Activated T-cell treated with anti-CD3 and anti-CD28 coated beads for 1 hour (primary cell): ENCODE measurements around the gene TACR1.

Source experiments
- DNase-seq: peaks from one replicate; pipeline ENCODE4 v3.0.0-alpha.2; 2020; ENCODE audit warnings: low read depth

TACR1 gene

GRCh38 chr2:75047189-75047991, 151.9 kb downstream of the TACR1 start:
- DNase-seq = no peak

GRCh38 chr2:75045526-75046050, 153.7 kb downstream of the TACR1 start:
- DNase-seq = no peak

GRCh38 chr2:75044291-75044690, 155.0 kb downstream of the TACR1 start:
- no peak for DNase-seq

- no peak for DNase-seq
These were observed 156.5 kb downstream of the TACR1 start for GRCh38 chr2:75042823-75043222.

GRCh38 chr2:75041731-75042600, 157.4 kb downstream of the TACR1 start:
- no peak for DNase-seq

GRCh38 chr2:75041226-75041625, 158.1 kb downstream of the TACR1 start:
- DNase-seq = no peak

GRCh38 chr2:75035444-75036353, 163.6 kb downstream of the TACR1 start:
- no peak for DNase-seq

- no peak for DNase-seq
These were observed 165.8 kb downstream of the TACR1 start for GRCh38 chr2:75033516-75033915.

- DNase-seq = no peak
These were observed 167.2 kb downstream of the TACR1 start for GRCh38 chr2:75031906-75032803.

GRCh38 chr2:75031171-75031570, 168.1 kb downstream of the TACR1 start:
- DNase-seq = no peak

- no peak for DNase-seq
These were observed 168.9 kb downstream of the TACR1 start for GRCh38 chr2:75030218-75031009.

- no peak for DNase-seq
These were observed 171.4 kb downstream of the TACR1 start for GRCh38 chr2:75027886-75028285.

- DNase-seq = no peak
These were observed 173.5 kb downstream of the TACR1 start for GRCh38 chr2:75025633-75026380.

- no peak for DNase-seq
These were observed 174.1 kb downstream of the TACR1 start for GRCh38 chr2:75025216-75025615.

GRCh38 chr2:75023666-75024455, 175.5 kb downstream of the TACR1 start:
- DNase-seq = no peak

- DNase-seq = no peak
These were observed 176.8 kb downstream of the TACR1 start for GRCh38 chr2:75022516-75022915.

- DNase-seq = no peak
These were observed 177.6 kb downstream of the TACR1 start for GRCh38 chr2:75021672-75022071.

GRCh38 chr2:75020476-75020875, 178.8 kb downstream of the TACR1 start:
- no peak for DNase-seq
